GM12878 (cell line): ENCODE measurements around the gene PPP6R1. TPM values are rescaled to one million over a fixed set of nuclear protein-coding genes. Genes with fewer than 3 reads are reported as not detected.
A peak's percentile ranks its signal among the peaks of the same experiment; 100 is the strongest.

Experiments
- BACH1 ChIP-seq: fragments of 450-650 bp; IDR thresholded peaks from 2 replicates; pipeline ENCODE4 v1.6.1; 2017; ENCODE audit warnings: mild to moderate bottlenecking, borderline replicate concordance
- CUX1 ChIP-seq: IDR thresholded peaks from 2 replicates; pipeline ENCODE4 v1.6.1; 2012; ENCODE audit warnings: improper control_type of control experiment, low read depth, low read length; ENCODE audit not compliant: insufficient replicate concordance
- E2F4 ChIP-seq: IDR thresholded peaks from 2 replicates; pipeline ENCODE4 v1.6.1; 2012; ENCODE audit warnings: low read depth, low read length, improper control_type of control experiment
- EGR1 ChIP-seq, 2 experiments: IDR thresholded peaks; 1 replicate in 1 of 2; 2 replicates in 1 of 2; pipeline ENCODE4 v1.6.1; 2011 to 2012; ENCODE audit warnings: low read depth in 2 of 2, low read length in 2 of 2, borderline replicate concordance in 1 of 2, mild to moderate bottlenecking in 1 of 2, moderate library complexity in 1 of 2
- ELK1 ChIP-seq: IDR thresholded peaks from 2 replicates; pipeline ENCODE4 v1.6.1; 2012; ENCODE audit warnings: low read depth, low read length, improper control_type of control experiment
- FOS ChIP-seq: IDR thresholded peaks from 3 replicates; pipeline ENCODE4 v1.6.1; 2011; ENCODE audit warnings: borderline replicate concordance; ENCODE audit not compliant: insufficient read length; ENCODE audit errors: extremely low read depth
- FOXM1 ChIP-seq: IDR thresholded peaks from 2 replicates; pipeline ENCODE4 v1.6.1; 2012; ENCODE audit warnings: low read depth, mild to moderate bottlenecking, inconsistent platforms, low read length, moderate library complexity
- HDAC2 ChIP-seq: fragments of 200-600 bp; sonication (generic); IDR thresholded peaks from 2 replicates; pipeline ENCODE4 v1.6.1; 2017
- HDAC6 ChIP-seq: fragments of 200-600 bp; sonication (generic); IDR thresholded peaks from one replicate; pipeline ENCODE4 v1.8.0; 2017; ENCODE audit warnings: antibody characterized with exemption; ENCODE audit not compliant: unreplicated experiment
- IRF4 ChIP-seq: IDR thresholded peaks from 2 replicates; pipeline ENCODE4 v1.6.1; 2011; ENCODE audit warnings: low read depth, low read length
- LARP7 ChIP-seq: fragments of 450-650 bp; IDR thresholded peaks from 2 replicates; pipeline ENCODE4 v1.6.1; 2017; ENCODE audit warnings: mild to moderate bottlenecking
- NR2F1 ChIP-seq: fragments of 450-650 bp; conservative IDR thresholded peaks from 2 replicates; pipeline ENCODE4 v1.6.1; 2017; ENCODE audit warnings: mild to moderate bottlenecking
- PAX5 ChIP-seq: IDR thresholded peaks from 2 replicates; pipeline ENCODE4 v1.6.1; 2011; ENCODE audit warnings: low read depth, low read length, borderline replicate concordance
- PAX8 ChIP-seq: fragments of 450-650 bp; IDR thresholded peaks from 2 replicates; pipeline ENCODE4 v1.6.1; 2017; ENCODE audit warnings: mild to moderate bottlenecking, moderate library complexity
- POLR2AphosphoS2 ChIP-seq: IDR thresholded peaks from 2 replicates; pipeline ENCODE4 v1.6.1; 2011; ENCODE audit warnings: low read depth, mild to moderate bottlenecking, low read length, improper control_type of control experiment, moderate library complexity
- POLR2AphosphoS5 ChIP-seq: IDR thresholded peaks from 2 replicates; pipeline ENCODE4 v1.6.1; 2011; ENCODE audit warnings: mild to moderate bottlenecking, low read length, inconsistent platforms
- REST ChIP-seq: IDR thresholded peaks from 2 replicates; pipeline ENCODE4 v1.6.1; 2012; ENCODE audit warnings: mild to moderate bottlenecking, low read depth, low read length
- RUNX3 ChIP-seq: IDR thresholded peaks from 2 replicates; pipeline ENCODE4 v1.6.1; 2012; ENCODE audit warnings: low read length, inconsistent platforms
- SMARCA5 ChIP-seq: fragments of 450-650 bp; IDR thresholded peaks from 2 replicates; pipeline ENCODE4 v1.6.1; 2017; ENCODE audit warnings: mild to moderate bottlenecking
- SUPT20H ChIP-seq: IDR thresholded peaks from 2 replicates; pipeline ENCODE4 v1.6.1; 2011; ENCODE audit warnings: low read depth, mild to moderate bottlenecking, low read length, moderate library complexity, borderline replicate concordance; ENCODE audit not compliant: control insufficient read depth
- SUZ12 ChIP-seq: fragments of 200-600 bp; sonication (generic); IDR thresholded peaks from one replicate; pipeline ENCODE4 v1.6.1; 2018; ENCODE audit warnings: antibody characterized with exemption, mild to moderate bottlenecking; ENCODE audit not compliant: unreplicated experiment
- TARDBP ChIP-seq: IDR thresholded peaks from 2 replicates; pipeline ENCODE4 v1.6.1; 2016; ENCODE audit warnings: borderline replicate concordance
- polyA plus RNA-seq, 11 experiments: library from polyadenylated mRNA; depleted of rRNA in 4 of 11; unstranded in 6 of 11; stranded (reverse) in 5 of 11; fragments of >200 nt; fragmentation: Nextera tagmentation in 4 of 11; fragmentation: Illumina TruSeq in 1 of 11; extraction: Ambion mirVana in 4 of 11; extraction: Trizol in 1 of 11; gene quantifications; 1 replicate in 1 of 11; 2 replicates in 10 of 11; pipeline versions ENCODE4 v1.2.1 to v1.2.3, GENCODE V29; 2011 to 2016; ENCODE audit warnings: inconsistent platforms in 2 of 11, missing spikeins in 2 of 11, low read depth in 1 of 11
- total RNA-seq, 4 experiments: library from RNA; depleted of rRNA in 3 of 4; stranded (reverse); fragments of >200 nt in 3 of 4; fragmentation: Illumina TruSeq in 1 of 4; extraction: Trizol in 1 of 4; gene quantifications; 2 replicates each; pipeline versions ENCODE4 v1.2.1 to v1.2.3, GENCODE V29; 2013 to 2021

The PPP6R1 gene
- total and polyA plus RNA-seq, 10 of the 15 experiments (the other 5 are each of a cell fraction or from before 2014, with no cell fraction given): 0.80 to 173 (median 63.7) TPM

GRCh38 chr19:55258476-55258827, 365 bp downstream of the PPP6R1 start (continued):
- TF ChIP-seq CUX1 (no peak), IRF4 (no peak), PAX5 (no peak), FOXM1 (no peak), NR2F1 (peak; percentile 46; the same call in 1 of the 2 replicates), RUNX3 (no peak), HDAC2 (no peak), HDAC6 (no peak), E2F4 (no peak), SMARCA5 (peak; percentile 26; the same call in 1 of the 2 replicates), SUZ12 (no peak), PAX8 (no peak), TARDBP (no peak), SUPT20H (no peak), LARP7 (peak; percentile 76), BACH1 (peak; percentile 85), EGR1 (IDR thresholded peaks at IDR 0.05; ENCODE audit: borderline replicate concordance in 1 of 2, low read depth in 2 of 2, low read length in 2 of 2) (0 out of 3 replicates have a peak, but pooled peaks of 1 of the 2 experiments have one; percentile 32), FOS (no peak), POLR2AphosphoS5 (no peak), POLR2AphosphoS2 (no peak), ELK1 (no peak), REST (no peak)
